HG03108 (cell line): Measurements from ENCODE around the gene PRC1.
"Not testable (repeated sequence)": the region's sequence is repeated elsewhere in the genome, so short reads cannot be mapped to it uniquely, and the experiment has no call there.

Experiments used
- ATAC-seq: cut with Tn5 transposase; IDR thresholded peaks from one replicate; pipeline ENCODE4 v1.9.1; 2021; ENCODE audit warnings: moderate library complexity; ENCODE audit not compliant: unreplicated experiment

The PRC1 gene

GRCh38 chr15:90994417-90995311 is at the start of gene PRC1:
Gene PRC1, minus strand, starts transcription at chr15:90994535. Its CDS starts 118 bp downstream, at chr15:90994417.
- ATAC-seq = peak; percentile 96

GRCh38 chr15:91043202-91043874 is 49.0 kb upstream of the PRC1 start:
- ATAC-seq = no peak

GRCh38 chr15:91040856-91041255 is 46.5 kb upstream of the PRC1 start:
- no peak for ATAC-seq

GRCh38 chr15:91039996-91040395 is 45.7 kb upstream of the PRC1 start:
- ATAC-seq = no peak

- no peak for ATAC-seq
These were observed 38.8 kb upstream of the PRC1 start for GRCh38 chr15:91032919-91033803.

- no peak for ATAC-seq
These were observed 37.5 kb upstream of the PRC1 start for GRCh38 chr15:91031796-91032195.

- ATAC-seq = no peak
These were observed 33.3 kb upstream of the PRC1 start for GRCh38 chr15:91027677-91028076.

- ATAC-seq = no peak
These were observed 29.4 kb upstream of the PRC1 start for GRCh38 chr15:91023720-91024119.

- ATAC-seq = no peak
These were observed 28.4 kb upstream of the PRC1 start for GRCh38 chr15:91022832-91023129.

GRCh38 chr15:91022075-91022831 is 27.9 kb upstream of the PRC1 start, which contains the start of gene VPS33B:
Gene VPS33B, minus strand, starts transcription at chr15:91022594. Its CDS starts 345 bp downstream, at chr15:91022249.
- peak; percentile 68 for ATAC-seq

- ATAC-seq = no peak
These were observed 27.3 kb upstream of the PRC1 start for GRCh38 chr15:91021516-91022074.

GRCh38 chr15:91018158-91018557 is 23.8 kb upstream of the PRC1 start:
- no peak for ATAC-seq

- no peak for ATAC-seq
These were observed 23.4 kb upstream of the PRC1 start for GRCh38 chr15:91017716-91018115.

- not testable (repeated sequence) for ATAC-seq
These were observed 19.4 kb upstream of the PRC1 start for GRCh38 chr15:91013701-91014100.

- ATAC-seq = no peak
These were observed 12.9 kb upstream of the PRC1 start for GRCh38 chr15:91007266-91007665.

GRCh38 chr15:91001209-91001608 is 6.9 kb upstream of the PRC1 start:
- ATAC-seq = no peak

GRCh38 chr15:90998737-90999136 is 4.4 kb upstream of the PRC1 start:
- no peak for ATAC-seq

- no peak for ATAC-seq
These were observed 297 bp downstream of the PRC1 start for GRCh38 chr15:90994059-90994416.

- ATAC-seq = no peak
These were observed 2.6 kb downstream of the PRC1 start for GRCh38 chr15:90991587-90992285.

- ATAC-seq = no peak
These were observed 3.9 kb downstream of the PRC1 start for GRCh38 chr15:90990446-90990845.
